HG02840 (cell line): Measurements from ENCODE around the gene SDK1.

ENCODE experiments used
- ATAC-seq: cut with Tn5 transposase; IDR thresholded peaks from one replicate; pipeline ENCODE4 v1.9.1; 2021; ENCODE audit warnings: mild to moderate bottlenecking, moderate library complexity, moderate number of reproducible peaks; ENCODE audit not compliant: unreplicated experiment, low FRiP score

SDK1 gene

DNA sequence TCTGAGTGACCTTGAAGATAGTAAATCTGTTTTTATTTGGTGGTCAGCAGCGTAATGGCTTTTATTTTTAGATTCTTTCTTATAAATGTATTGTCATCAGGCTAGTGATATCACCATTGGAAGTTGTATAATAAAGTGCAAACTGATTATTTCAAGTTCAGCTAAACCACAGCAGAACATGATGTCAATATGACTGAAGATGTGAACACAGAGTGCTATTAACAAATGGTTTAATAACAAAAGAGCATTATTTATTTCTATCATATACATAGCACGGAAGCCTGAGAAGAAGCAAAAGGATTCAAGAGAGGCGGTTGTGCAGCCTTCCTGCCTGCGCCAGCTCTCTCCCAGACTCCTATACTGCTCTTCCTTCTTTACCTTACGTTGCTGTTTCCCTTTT is 142.7 kb downstream of the SDK1 start:
- ATAC-seq = no peak

DNA sequence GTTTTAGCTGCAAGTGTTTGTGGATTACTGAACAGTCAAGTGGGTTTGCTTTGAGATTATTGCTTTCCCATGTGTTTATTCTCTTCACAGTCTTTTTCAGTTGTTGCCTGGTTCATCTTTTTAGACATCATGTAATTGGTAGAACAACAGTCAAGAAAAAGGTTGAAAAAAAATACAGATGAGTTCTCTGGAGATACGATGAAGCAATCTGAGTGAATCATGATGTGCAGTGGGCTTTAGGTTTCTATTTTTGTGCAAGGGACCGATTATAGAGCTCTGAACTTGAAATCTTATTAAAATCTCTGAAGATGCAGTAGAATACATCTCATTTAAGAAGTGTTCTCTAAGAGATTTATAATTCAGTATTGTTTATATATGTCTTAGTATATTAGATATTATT is 145.7 kb downstream of the SDK1 start:
- ATAC-seq = no peak

DNA sequence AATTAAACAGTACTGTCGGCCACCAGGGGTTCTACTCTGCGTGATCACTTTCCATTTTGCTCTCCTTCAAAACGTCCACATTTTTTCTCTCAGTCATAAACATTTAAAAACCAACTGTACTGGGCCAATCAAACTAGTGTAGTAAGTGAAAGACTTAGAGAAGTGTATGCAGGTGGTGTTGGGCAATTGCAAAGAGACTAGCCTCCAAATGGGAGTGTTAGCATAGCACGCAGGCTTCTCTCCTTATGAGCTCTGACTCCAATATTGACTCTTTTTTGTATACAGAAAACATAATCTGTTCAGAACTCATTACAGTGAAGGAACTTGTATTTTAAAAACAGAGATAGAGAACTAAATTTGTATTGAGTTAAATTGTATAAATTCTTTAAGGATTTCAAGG is 150.6 kb downstream of the SDK1 start:
- no peak for ATAC-seq

DNA sequence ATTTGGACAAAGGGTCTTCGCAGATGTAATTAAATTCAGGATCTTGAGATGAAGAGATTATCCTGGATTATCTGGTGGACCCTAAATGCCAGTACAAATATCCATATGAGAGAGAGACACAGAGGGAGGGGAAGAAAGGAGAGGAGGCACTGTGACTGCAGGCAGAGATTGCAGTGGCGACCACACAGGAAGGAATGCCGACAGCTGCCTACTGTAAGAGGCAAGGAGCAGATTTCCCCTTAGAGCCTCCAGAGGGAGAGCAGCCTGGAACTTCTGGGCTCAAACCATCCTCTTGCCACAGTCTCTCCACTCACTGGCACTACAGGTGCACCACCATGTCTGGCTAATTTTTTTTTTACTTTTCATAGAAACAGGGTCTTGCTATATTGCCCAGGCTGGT is 152.3 kb downstream of the SDK1 start:
- ATAC-seq = no peak

DNA sequence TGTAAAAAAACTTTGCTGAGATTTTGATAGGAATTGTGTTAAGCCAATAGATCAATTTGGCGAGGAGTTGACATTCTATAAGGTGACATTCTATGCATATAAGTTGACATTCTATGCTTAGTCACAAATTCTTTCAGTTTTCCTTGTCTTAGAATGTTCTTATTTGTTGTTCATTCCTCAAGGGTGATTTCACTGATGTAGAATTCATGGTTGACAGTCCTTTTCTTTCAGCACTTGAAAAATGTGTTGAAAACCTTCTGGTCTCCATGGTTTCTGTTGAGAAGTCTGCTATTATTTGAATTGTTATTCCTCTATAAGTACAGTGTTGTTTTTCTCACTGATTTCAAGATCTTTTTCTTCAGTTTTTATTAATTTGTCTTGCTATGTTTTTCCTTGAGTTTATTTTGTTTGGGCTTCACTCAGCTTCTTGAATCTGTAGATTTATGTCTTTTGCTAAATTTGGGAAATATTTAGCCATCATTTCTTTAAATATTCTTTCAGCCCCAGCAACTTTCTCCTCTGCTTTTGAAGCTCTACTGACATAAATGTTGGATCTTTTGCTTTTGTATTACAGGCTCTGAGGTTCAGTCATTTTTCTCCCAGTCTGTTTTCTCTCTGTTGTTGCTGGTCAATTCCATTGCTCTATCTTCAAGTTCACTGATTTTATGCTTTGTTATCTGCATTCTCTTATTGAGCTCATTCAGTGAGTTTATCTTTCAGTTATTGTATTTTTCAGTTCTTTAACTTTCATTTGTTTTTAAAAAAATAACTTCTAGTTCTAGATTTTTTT is 154.9 kb downstream of the SDK1 start:
- no peak for ATAC-seq

DNA sequence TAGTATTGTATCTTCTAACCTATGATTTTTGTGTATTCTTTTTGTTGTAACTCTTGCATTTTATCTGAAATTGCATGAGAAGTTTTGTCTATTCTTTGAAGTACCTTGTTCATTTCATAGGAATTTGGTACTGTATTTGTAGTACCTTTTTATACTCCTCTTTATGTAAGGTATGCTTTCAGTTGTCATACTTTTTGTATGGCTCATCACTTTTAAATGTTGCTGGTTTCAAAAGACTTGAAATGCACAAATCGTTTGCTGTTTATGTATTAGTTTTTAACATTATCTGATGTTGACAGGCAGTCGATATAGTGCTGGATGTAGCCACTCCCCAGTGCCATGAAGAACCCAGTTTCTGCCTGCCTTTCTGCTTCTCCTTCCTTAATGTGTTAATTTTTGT is 158.1 kb downstream of the SDK1 start:
- ATAC-seq = no peak

DNA sequence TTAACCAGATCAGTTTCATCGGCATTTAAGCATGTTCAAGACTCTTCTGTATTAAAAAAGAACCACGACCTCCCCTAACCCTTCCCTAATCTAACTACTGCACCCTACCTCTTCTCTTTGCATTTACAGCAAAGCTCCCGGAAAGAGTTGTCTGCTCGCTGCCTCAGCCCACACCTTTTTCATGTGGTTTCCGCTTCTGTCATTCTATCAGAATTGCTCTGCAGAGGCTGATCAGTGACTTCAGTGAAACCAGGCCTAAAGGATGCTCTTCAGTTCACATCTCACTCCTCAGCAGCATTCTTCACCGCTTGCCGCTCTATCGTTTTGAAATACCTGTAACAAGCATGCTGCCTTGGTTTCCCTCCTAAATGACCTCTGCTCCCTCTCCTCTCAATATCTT is 160.9 kb downstream of the SDK1 start:
- no peak for ATAC-seq

DNA sequence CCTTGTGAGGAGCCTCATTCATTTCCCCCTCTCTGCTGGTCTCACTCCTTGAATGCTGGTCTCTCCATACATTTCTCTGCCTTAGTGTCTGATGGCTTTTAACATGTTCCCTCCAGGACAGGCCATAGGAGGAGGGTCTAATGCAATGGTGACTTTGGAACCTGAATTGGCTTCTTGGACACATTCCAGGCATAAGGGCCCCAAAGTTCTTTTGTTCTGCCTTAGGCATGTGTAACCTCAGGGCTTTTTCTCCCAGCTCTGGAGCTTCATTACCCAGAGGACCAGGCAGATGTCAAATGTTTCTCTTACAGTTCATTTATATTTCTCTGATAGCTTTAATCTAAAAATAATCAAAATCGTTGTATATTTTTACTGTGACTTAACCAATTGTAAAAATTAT is 162.6 kb downstream of the SDK1 start:
- no peak for ATAC-seq

DNA sequence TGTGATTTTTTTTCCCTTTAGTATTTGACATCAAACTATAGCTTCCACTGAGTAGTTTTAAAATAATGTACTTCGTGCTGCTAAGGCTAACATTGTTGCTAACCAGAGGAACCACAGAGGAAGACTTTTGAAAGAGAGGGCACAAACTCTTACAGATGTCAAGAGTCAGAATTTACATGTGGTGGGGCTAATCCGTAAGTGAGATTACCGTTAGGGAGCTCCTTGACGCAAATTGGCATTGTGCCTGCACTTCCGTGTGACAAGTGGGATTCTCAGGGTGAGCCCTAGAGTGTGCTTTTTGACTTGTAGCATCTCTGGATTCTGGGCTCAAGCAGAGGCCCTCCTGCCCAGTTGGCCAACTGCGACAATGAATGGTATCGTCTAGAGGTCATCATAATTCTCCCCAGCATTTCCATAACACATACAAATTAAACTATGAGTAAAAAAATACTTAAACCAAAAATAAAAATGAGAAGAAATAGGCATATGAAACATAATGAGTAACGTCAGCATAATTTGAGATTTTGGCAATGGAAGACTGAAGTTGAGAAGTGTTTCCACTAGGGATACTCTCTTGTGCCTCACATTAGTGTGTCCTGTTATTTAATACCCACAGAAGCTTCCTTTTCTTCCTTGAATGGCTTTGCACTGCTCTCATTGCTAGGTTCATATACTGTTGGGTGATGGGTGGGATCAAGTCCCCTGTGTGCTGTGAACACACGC is 164.0 kb downstream of the SDK1 start:
- ATAC-seq = no peak

DNA sequence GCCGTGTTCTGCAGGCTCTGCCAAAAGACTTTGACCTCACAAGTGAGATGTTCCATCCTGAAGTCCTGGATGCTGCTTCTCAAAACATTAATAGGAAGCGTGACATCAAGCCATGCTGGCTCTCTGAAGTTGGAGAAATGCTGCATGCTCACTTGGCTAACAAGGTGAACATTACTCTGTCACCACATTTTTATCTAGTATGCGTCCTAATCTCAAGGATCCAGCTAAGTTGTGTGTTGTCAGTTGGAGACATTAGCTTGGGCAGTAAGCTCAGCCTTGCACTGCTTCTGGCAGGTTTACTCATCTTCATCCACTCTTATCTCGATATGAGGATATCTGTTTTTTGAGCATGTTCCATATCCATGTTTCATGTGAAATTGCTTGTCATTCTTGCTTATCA is 165.2 kb downstream of the SDK1 start:
- no peak for ATAC-seq

DNA sequence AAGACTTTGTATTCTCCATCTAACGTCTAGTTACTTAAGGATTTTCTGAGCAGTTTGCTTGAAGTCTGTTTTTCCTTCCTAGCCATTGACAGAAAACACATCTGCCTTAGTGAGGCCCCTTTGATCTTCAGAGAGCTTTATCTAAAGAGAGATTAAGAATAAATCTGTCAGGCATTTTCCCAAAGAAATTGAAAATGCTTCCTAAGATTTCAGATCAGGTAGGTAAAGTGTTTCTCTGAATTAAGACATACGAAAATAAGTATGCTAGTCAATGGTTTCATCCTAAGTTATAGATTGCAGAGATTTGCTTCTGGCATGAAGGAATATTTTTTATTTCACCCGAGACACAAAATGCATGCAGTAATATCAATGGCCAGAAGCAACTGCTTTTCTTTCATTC is 168.6 kb downstream of the SDK1 start:
- no peak for ATAC-seq

DNA sequence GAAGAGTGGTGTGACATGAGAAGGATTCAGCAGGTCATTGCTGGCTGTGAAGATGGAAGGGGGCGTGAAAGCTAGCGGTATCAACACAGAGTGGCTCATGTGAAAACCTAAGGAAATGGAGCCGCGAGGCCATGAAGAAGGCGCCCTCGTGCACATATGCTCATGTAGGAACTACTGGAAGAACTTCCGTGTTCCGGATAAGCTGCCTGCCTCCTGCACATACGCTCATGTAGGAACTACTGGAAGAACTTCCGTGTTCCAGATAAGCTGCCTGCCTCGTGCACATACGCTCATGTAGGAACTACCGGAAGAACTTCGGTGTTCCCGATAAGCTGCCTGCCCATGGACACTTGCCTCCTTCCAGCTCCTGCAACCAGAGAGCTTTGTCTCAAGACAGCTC is 179.1 kb downstream of the SDK1 start:
- ATAC-seq = no peak

DNA sequence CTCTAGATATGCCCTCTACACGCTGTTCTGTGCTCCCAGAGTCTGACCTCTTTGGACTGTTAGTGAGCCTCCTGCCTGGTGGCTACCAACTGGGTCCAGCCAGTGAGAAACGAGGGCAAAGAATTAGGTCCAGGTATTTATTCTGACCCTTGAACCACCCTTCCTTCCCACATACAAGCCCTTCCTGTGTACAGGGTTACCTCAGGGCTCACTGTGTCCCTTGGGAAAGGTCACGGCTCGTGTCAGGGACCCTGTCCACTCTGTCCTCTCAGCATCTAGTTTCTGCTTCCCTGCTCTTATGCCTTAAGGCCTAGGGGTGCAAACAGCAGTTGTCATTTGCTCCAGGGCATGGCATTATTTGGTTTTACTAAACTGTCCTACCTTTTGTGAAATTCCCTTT is 180.4 kb downstream of the SDK1 start:
- ATAC-seq = no peak

DNA sequence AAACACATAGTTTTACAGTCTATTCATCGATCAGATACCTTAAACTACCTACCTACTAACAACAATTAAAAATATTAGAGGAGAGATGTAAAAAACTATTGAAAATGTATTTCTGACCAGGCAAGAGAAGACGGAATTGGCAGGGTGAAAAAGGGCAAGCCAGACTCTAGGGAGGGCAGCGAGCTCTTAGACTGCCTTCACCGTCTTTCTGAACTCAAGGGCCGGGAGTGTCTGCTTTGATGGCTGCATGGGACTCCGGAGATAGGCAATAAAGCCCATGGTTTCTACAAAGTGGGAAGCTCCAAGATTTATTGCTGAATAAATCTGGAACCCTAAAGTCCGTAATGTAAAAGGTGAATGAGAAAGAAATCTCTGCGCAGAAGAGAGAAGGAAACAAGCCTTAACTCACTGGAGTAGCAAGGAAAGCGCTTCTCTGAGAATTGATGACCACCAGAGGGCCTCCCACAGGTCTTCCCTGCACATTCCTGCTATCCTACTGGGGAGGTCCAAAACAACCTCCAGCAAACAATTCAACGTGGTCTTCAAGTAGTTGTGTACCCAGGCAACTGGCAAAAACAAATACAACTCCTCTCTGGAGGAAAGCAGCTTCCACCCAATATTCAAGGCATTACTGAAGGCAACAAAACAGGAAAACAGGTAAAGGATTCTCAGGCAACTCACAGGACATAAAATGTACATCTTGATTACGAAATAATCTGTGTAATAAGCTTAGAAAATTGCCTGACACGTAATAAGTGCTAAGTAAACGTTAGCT is 181.3 kb downstream of the SDK1 start:
- no peak for ATAC-seq

DNA sequence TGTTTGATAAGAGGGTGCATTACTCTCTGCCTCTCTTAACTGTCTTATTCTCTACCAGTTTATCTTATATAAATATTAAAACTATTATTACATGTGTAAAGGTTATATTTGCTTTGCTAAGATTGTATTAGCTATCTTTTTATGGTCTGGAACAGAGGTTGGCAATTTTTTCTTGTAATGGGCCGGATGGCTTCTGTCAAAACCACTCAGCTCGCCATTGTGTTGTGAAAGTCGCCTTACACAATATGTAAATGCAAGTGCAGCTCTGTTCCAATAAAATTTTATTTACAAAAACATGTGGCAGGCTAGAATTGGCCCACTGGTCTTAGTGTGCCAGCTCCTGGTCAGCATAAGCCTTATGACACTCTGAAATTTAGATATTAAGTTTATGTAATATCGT is 185.8 kb downstream of the SDK1 start:
- ATAC-seq = no peak

DNA sequence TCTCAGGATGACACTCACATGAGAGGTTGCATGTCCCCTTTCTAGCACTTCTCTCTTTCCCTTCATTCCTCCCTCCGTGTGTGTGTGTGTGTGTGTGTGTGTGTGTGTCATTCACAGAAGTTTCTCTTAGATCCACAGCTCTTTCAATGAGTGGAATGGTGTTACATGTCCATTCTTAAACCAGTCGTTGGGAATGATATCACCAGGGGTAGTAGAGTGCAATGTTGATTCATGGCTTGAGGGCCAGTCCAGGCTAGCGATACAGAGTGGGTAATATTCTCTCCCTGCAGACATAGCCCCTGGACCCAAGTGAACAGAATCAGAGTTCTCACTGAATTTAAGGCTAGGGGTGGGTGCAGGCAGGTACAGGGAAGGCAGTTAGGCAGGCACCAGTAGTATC is 187.8 kb downstream of the SDK1 start:
- ATAC-seq = no peak

DNA sequence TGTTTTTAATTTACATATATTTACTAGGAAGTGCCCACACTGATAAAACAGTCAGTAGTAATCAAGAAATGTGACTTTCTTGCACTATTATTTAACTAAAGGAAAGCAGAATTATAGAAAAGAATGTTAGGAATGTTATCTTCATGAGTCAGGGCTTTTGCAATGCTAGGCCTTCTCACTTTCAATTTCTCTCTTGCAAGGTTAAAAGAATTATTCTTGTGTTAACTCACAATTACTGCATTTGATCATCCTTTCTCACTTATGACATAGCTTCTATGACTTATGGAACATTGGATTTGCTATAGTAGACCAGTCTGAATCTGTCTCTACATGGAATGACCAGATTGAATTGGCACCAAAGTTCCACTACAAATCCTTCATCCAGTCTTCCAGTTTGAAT is 192.4 kb downstream of the SDK1 start:
- no peak for ATAC-seq

DNA sequence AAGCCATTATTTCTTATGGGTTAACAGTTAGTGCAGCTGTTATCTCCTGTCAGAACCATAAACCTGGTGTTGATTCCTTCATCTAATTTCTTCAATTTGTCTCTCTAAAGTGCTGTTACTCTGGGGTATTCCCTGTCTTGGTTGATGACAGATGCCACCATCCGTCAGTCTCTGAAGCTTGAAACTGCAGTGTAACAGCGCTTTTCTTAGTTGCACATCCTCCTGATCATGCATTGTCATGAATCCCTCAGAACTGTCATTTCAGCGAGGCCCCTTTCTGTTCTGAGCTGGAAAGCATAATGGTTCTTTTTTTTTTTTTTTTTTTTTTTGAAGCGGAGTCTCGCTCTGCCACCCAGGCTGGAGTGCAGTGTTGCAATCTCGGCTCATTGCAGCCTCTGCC is 193.9 kb downstream of the SDK1 start:
- no peak for ATAC-seq

DNA sequence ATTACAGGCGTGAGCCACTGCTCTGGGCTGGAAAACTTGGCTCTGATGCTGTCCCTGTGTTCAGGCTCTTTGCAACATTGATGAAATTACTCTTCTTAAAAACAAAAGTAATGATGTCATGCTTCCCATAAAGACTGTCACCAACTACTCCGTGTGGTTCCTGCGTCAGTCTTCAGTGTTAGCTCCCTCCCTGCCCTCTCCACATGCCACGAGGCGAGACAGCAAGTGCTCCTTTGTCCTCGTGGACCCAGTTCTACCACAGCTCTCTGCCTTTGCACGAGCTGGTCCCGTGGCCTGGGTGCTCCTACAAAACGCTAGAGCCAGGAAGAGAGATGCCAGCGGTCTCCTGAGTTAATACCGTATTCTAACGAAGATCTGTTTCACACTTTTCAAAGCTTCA is 194.5 kb downstream of the SDK1 start:
- no peak for ATAC-seq

DNA sequence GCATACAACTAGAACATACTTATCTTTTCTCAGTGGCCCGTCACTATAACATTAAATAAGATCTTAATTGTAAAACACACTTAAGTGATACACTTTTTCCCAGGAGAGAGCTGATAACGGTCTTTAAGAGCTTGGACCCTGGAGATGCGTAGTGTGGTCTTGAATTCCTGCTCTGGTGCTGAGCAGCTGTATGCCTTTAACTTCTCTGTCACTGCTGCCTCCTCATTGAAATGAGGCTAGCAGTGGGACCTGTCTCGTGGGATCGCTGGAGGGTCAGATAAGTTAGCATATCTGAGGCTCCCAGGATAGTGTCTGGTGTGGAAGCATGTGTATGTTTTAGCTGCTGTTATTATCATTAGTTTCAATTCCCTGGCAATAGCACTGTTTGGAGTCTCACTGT is 194.9 kb downstream of the SDK1 start:
- ATAC-seq = no peak

DNA sequence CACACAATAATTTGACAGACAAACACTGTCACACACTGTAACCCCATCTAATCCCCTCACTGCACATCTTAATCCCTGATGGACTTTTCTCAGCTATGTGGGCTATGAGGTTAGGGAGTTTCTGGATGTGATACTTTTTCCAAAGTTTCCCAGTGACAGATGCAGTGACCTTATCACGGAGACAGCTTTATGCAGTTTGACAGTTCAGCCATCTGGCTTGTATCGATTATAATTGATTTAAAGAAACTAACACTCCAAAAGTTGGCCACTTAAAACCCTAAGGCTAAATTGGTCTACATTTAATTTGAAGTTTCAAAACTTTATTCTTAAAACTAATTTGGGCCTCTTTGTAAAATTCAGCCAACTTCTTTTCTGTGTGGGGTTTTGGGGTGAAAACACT is 196.7 kb downstream of the SDK1 start:
- ATAC-seq = no peak

DNA sequence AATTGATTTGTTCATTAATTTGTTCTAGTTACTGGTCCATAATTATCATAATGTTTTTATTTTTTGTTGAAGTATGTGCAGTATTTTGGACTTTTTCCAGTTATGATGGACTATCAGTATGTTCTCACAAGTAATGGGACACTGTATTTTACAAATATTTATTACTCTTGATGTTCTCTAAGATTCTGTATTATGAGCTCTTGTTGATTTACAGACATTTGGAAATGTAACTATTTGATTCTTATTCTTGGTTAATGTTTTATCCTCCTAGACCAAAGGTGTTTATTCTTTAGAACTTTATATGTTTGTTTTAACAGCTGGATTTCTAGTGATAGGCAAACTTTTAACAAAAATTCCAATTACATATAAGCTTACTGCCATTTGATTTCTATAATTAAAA is 200.6 kb downstream of the SDK1 start:
- no peak for ATAC-seq
